ENCODE results near the gene PDCD7.

The PDCD7 gene

DNA sequence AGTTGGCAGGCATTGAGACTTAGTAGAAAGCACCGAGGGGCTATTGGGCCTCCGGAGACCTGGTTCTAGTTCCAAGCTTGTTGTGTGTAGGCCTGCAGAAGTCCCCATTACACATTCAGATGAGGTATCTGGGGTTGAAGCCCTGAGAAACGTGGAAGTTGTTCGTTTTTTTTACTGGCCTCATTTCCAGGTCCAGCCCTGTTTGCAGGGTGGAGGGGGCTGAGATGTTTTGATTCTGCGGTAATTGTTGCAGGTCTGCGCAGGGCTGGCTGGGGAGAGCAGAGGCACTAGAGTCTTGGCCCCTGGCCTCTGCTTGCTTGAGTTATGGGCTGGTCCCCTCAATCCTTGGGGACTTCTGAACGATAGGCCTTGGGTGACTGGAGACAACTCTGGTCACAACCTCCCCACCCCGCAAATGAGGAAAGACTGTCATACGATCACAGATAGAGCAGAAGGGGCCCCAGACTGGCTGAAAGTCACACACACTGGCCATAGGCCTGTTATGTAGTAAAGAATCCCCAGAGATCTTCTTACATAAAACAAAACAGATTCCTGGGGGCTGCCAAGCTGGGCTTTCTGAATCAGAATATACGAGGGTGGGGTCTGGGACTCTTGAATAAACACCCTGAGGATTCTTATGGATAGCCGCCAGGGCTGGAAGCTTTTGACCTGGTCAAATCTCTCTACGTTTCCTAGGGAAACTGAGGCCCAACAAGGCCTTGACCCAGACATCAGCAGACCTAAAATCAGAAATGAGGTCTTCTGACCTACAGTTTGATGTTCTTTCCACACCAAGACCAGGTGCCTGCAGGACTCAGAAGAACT lies 41.5 kb downstream of the PDCD7 start:
- no peak overlapping the region for H3K4me3 ChIP-seq (ENCODE audit: low read depth, low read length)
- no peak for DNase-seq
- no peak overlapping the region for H3K27ac ChIP-seq
- H3K36me3 ChIP-seq, result no peaks in the 10 kb centered on the region
- no peaks in the 10 kb centered on the region for H3K9me3 ChIP-seq (ENCODE audit: severe bottlenecking)
- no peaks in the 10 kb centered on the region for H3K27me3 ChIP-seq (ENCODE audit: insufficient read depth, low read depth, severe bottlenecking)
- TF ChIP-seq, protein P1, sequence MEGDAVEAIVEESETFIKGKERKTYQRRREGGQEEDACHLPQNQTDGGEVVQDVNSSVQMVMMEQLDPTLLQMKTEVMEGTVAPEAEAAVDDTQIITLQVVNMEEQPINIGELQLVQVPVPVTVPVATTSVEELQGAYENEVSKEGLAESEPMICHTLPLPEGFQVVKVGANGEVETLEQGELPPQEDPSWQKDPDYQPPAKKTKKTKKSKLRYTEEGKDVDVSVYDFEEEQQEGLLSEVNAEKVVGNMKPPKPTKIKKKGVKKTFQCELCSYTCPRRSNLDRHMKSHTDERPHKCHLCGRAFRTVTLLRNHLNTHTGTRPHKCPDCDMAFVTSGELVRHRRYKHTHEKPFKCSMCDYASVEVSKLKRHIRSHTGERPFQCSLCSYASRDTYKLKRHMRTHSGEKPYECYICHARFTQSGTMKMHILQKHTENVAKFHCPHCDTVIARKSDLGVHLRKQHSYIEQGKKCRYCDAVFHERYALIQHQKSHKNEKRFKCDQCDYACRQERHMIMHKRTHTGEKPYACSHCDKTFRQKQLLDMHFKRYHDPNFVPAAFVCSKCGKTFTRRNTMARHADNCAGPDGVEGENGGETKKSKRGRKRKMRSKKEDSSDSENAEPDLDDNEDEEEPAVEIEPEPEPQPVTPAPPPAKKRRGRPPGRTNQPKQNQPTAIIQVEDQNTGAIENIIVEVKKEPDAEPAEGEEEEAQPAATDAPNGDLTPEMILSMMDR (IDR thresholded peaks at IDR 0.05; ENCODE audit: low read depth, low read length), result no peak

DNA sequence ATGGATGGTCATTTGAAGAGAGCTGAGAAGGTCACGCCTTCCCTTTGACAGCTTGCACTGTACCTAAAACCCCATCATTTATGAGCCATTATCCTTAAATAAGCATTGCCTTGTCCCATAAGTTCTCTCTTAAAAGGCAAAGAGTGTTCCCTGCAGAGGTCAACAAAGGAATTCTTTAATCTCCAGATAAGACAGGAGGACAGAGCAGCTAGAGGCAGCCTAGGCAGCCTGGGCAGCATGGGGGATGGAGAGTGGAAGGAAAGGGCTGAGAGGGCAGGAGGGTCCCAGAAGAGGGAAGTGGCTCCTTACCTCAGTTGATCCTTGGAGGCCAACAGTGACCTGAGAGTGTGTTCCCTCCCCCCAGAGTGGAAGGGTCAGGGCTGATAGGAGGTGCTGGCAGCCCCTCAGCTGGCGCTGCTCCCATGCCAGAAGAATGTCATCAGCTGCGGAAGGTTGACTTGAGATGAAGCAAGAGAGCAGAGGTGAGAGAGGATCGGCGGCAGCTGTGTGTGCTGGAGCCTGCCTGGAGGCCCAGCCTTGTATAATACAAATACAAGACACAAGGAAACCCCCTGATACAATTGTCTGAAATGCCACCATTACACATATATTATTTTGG lies 44.3 kb downstream of the PDCD7 start:
- H3K4me3 ChIP-seq (ENCODE audit: low read depth, low read length), result no peak overlapping the region
- H3K9me3 ChIP-seq (ENCODE audit: severe bottlenecking), result no peaks in the 10 kb centered on the region
- TF ChIP-seq, protein P1 (IDR thresholded peaks at IDR 0.05; ENCODE audit: low read depth, low read length), result no peak
- no peak for DNase-seq
- H3K27ac ChIP-seq, result no peak overlapping the region
- H3K36me3 ChIP-seq, result no peaks in the 10 kb centered on the region
- H3K27me3 ChIP-seq (ENCODE audit: insufficient read depth, low read depth, severe bottlenecking), result no peaks in the 10 kb centered on the region

DNA sequence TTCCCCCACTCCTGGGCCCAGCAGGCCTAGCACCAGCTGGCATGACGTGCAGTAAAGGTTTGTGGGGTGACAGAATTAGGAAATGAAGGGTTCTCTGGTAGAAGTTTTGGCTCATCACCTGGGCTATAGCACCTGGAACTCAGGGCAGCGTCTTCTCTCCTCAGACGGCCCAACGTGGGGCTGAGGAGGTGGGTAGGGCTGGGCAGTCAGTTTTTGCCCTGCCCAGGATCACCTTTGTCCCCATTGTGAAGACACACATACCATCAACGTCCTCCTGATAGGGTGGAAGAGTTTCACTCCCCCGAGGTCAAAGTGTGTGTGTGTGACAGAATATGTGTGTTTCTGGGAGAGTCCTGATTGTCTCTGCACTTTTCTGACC lies 45.0 kb downstream of the PDCD7 start:
- no peak overlapping the region for H3K27ac ChIP-seq

DNA sequence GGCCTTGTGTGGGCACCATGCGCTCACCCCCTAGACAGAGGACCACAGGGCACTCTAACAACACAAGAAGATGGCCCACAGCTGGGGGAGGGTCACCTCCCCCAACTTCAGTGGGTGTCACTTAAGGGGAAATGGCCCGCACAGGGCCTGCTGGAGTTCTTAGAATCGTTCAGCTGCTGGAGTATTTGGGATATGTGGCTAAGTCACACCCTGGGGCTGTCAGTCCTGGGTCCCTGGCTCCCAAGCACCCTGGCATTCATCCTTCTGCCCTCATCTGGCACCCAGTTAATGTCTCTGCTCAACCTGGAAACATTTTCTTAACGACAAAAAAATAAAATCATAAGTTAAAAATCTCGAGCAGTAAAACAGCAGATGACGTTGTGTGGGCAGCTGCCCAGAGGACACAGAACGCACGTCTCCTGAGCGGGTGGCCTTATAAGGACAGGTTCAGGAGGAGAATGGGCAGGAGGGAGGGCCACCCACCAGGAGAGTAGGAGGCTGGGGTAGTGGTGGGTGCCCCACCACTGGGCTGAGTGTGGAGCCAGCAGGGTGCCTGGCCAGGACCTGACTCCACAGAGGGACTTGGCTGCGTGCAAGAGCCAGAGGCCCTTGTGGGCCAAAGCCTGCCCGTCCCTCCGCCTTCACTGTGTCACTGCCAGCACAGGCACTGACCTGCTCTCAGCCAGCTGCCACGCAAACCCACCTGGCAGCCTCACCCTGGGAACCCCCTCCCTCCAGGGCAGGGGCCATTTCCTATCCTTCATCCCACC lies 45.5 kb downstream of the PDCD7 start:
- no peak overlapping the region for H3K27ac ChIP-seq
- H3K9me3 ChIP-seq (ENCODE audit: severe bottlenecking), result no peaks in the 10 kb centered on the region
- H3K36me3 ChIP-seq, result no peaks in the 10 kb centered on the region
- H3K4me3 ChIP-seq (ENCODE audit: low read depth, low read length), result no peak overlapping the region
- no peak for DNase-seq
- H3K27me3 ChIP-seq (ENCODE audit: insufficient read depth, low read depth, severe bottlenecking), result no peaks in the 10 kb centered on the region
- TF ChIP-seq, protein P1 (IDR thresholded peaks at IDR 0.05; ENCODE audit: low read depth, low read length), result no peak

More for the DNA sequence above, 45.0 kb downstream of the PDCD7 start:
- H3K36me3 ChIP-seq, result no peaks in the 10 kb centered on the region
- DNase-seq, result no peak
- no peaks in the 10 kb centered on the region for H3K9me3 ChIP-seq (ENCODE audit: severe bottlenecking)
- TF ChIP-seq, protein P1 (IDR thresholded peaks at IDR 0.05; ENCODE audit: low read depth, low read length), result no peak
- H3K27me3 ChIP-seq (ENCODE audit: insufficient read depth, low read depth, severe bottlenecking), result no peaks in the 10 kb centered on the region
- H3K4me3 ChIP-seq (ENCODE audit: low read depth, low read length), result no peak overlapping the region

DNA sequence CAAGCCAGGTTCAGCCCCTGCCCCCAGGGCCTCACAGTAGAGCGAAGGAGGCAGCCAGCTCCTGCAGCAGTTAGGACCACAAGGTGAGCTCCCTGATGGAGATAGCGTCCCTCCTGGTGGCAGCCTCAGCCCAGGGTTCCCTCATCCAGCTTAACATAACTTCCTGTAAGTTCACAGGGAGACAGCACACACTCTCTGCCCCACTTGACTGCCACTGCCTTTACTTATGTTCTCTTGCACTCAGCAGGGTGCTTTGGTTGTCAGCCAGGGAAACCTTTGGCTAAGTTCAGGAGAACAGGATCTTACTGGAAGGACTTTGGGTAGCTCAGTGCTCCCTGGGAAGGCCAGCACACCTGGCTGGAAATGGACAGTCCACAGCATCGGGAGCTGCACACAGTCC lies 46.2 kb downstream of the PDCD7 start:
- H3K4me3 ChIP-seq (ENCODE audit: low read depth, low read length), result no peak overlapping the region
- no peaks in the 10 kb centered on the region for H3K9me3 ChIP-seq (ENCODE audit: severe bottlenecking)
- no peak overlapping the region for H3K27ac ChIP-seq
- TF ChIP-seq, protein P1 (IDR thresholded peaks at IDR 0.05; ENCODE audit: low read depth, low read length), result 0 out of 2 replicates have a peak, but pooled peaks have one; percentile 22
- peak; percentile 30 for DNase-seq
- no peaks in the 10 kb centered on the region for H3K27me3 ChIP-seq (ENCODE audit: insufficient read depth, low read depth, severe bottlenecking)
- H3K36me3 ChIP-seq, result no peaks in the 10 kb centered on the region

Measured in WERI-Rb-1 (cell line).